HFF-Myc (cell line): Measurements from ENCODE around the gene NUP62.

ENCODE experiments used
- DNase-seq: peaks from one replicate; pipeline ENCODE4 v3.0.0-alpha.2; 2011; ENCODE audit warnings: low read depth; ENCODE audit errors: extremely low read depth
- H3K4me3 ChIP-seq: replicated peaks from 2 replicates; pipeline ENCODE4 v1.5.1; 2011; ENCODE audit warnings: low read depth, mild to moderate bottlenecking, control low read depth, low read length
- TF ChIP-seq, protein P1 (sequence below): IDR thresholded peaks from 2 replicates; pipeline ENCODE4 v1.5.1; 2012; ENCODE audit warnings: mild to moderate bottlenecking, low read depth, low read length, control low read depth; ENCODE audit errors: missing control alignments

Gene NUP62

DNA sequence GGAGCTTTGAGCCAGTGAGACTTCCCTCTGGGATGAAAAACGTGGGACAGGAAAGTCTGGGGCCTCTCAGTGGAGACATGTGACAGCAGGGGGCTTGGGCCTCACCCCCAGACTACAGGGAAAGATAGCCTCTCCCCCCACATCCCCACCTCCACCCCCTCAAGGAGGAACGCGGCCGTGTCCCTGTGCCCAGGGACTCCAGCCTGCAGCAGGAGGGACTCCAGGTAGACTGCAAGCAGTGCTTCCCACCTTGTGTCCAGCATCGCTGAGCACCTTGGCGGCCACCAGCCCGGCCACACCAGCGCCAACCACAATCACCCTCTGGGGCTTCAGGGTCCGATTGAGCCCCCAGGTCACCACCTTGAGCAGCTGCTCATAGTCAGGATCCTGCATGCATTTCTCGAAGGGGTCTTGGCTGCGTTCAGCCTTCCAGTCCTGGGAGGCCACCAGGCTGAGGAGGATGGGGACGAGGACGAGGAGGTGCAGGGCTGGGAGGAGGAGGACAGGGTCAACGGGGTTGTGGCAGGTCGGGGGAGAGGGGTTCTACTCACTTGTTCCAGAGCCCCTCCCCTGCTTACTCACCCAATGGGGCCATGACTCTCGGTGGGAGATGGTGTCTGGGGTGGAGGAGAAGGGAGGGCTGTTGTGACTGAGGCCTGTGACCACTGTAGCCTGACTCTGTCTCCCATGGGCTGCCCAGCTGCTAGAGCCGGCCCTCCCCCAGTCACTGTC is 33.6 kb downstream of the NUP62 start:
- no peak overlapping the region for H3K4me3 ChIP-seq
- no peak for DNase-seq
- TF ChIP-seq, protein P1, sequence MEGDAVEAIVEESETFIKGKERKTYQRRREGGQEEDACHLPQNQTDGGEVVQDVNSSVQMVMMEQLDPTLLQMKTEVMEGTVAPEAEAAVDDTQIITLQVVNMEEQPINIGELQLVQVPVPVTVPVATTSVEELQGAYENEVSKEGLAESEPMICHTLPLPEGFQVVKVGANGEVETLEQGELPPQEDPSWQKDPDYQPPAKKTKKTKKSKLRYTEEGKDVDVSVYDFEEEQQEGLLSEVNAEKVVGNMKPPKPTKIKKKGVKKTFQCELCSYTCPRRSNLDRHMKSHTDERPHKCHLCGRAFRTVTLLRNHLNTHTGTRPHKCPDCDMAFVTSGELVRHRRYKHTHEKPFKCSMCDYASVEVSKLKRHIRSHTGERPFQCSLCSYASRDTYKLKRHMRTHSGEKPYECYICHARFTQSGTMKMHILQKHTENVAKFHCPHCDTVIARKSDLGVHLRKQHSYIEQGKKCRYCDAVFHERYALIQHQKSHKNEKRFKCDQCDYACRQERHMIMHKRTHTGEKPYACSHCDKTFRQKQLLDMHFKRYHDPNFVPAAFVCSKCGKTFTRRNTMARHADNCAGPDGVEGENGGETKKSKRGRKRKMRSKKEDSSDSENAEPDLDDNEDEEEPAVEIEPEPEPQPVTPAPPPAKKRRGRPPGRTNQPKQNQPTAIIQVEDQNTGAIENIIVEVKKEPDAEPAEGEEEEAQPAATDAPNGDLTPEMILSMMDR: no peak

DNA sequence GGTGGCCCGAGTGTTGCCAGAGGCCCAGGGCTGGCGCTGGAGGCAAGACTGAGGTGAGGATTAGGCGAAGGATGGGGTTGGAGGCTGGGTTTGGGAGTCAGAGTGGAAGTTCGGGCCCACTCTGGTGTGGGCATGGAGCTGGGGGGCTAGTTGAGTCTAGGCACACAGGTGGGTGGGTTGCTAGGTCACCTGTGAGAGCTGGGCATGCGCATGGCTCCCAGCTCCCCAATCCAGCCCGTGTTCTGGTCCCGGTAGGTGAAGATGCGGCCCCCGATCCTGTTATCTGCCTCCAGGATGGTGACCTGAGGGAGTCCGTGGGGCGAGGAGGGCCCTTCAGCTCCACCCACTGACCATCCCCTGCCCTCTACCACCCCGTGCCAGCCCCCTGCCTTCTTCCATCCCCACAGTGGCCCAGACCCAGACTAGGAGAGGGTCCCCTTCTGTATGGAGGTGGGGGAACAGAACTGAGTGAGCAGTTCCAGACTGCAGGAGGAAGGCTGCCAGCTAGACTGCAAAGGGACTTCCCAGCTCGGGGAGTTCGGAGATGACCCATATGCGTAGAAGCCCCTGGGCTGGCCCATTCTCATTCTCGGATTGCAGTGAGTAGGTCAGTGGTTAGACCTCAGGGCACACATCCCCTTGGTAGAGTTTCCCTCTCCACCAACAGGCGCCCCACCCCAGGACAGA is 34.3 kb downstream of the NUP62 start:
- no peak for DNase-seq
- H3K4me3 ChIP-seq: no peak overlapping the region
- TF ChIP-seq, protein P1: no peak

DNA sequence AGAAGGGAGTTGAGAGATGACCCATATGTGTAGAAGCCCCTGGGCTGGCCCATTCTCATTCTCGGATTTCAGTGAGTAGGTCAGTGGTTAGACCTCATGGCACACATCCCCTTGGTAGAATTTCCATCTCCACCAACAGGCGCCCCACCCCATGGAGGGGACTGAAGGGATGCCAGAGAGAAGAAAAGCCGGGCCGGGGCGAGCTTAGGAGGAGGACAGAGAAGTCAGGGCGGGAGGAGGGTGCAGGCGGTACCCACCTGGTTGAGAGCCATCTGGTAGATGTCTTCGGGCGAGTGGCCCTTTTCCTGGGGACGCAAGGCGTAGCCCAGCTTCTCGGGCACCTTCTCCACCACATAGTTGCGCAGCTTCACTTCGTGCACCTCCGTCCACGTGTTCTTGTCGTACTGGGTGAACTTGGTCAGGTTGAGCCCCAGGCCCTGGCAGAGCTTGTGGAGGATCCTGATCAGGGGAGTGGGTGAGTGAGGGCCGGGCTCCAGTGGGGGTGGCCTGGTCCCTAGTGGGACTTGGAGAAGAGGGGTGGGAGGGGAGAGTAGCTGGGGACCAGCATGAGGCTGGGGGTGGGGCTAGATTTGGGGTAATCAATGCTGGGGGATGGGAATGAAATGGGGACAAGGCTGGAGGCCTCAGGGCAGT is 35.2 kb downstream of the NUP62 start:
- TF ChIP-seq, protein P1: no peak
- H3K4me3 ChIP-seq: no peak overlapping the region
- no peak for DNase-seq

DNA sequence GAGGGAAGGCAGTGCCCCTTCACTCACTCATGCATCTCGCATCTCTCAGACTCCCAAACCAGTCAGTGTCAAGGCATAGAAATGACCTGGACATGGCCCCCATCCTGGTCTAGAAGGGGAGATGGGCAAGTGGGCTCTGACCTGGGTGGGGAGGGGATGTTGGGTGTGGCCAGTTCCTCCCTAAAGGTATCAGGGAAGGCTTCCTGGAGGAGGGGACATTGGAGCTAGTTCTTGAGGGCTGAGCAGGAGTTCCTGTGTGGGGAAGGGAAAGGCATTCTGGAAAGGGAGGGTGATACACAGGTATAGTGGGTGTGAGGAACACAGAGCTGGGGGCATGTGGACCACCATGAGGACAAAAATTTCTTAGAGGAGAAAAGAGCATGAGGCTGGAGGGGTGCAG is 36.6 kb downstream of the NUP62 start:
- no peak overlapping the region for H3K4me3 ChIP-seq
- no peak for DNase-seq

DNA sequence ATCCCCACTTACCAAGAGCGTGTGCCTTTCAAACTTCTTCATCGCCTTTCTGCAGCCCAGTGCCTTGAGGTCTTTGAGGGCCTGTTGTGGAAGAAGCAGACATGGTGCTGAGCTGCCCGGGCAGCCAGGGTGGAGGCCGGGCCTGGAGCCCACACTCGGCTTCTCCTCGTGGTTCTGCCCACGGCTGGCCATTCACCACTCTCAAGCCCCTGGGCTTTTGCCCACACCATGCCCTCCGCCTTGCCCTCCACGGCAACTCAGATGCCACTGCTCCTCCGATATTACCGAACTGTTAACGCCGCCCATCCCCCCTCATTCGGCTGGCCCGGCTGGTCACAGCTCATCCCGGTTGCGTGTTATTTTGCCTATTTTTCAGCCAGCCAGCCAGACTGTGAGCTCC is 37.9 kb downstream of the NUP62 start:
- TF ChIP-seq, protein P1: no peak
- DNase-seq: no peak
- H3K4me3 ChIP-seq: no peak overlapping the region

More for the DNA sequence above, 36.6 kb downstream of the NUP62 start:
- TF ChIP-seq, protein P1: no peak

DNA sequence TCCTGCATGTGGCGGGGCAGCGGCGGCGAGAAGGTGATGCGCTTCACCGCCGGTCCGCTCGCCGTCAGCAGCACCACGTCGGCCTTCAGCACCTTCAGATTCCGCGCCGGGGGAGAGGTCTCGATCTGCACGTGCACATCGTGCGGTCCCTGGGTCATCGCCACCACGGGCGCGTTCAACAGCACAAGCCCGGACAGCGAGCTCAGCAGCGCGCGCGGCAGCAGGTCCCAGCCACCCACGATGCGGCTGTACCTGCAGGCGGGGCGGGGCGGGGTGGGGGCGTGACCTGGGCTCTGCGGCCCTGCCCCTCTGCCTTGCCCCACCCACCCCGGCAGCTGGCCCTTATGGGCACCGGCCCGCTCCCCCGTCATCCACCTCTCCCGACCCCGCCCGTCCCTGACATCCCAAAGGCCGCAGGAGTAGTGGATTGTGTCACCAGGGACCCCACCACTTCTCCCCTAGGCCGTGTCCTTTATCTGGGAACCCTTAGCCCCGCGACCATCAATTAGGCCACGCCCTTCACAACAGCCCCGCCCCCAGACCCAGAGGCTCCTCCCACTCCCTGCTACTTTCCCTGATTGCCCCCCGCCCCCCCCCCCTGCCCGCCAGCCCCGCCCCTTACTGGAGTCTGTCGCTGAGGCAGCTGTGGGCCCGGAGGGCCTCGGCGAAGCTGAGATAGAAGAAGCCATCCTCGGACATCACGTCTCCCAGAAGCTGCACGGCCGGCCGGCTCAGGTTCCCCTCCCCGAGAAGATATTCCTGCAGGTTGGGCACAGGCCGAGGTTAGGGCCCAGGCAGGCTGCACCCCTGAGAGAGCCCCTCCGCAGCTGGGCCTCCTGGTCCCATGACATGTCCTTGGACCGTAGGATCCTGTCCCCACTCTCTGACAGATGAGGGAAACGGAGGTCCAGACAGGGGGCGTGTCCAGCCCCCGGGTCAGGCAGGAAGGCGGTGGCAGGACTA is 38.7 kb downstream of the NUP62 start:
- TF ChIP-seq, protein P1: no peak
- DNase-seq: no peak
- H3K4me3 ChIP-seq: no peak overlapping the region
